HAP-1 (cell line): Measurements from ENCODE around the gene COL25A1.

ENCODE experiments used
- DNase-seq, 2 experiments: peaks; one replicate each; pipeline ENCODE4 v3.0.0-alpha.2; 2016 to 2020; ENCODE audit warnings: low spot score in 2 of 2
- H3K27me3 ChIP-seq: fragments of 250-450 bp; sonication (Bioruptor Pico); 2 replicates; pipeline ENCODE4 v1.5.1; 2020; ENCODE audit warnings: low read depth, mild to moderate bottlenecking, moderate library complexity
- H3K36me3 ChIP-seq: fragments of 250-450 bp; sonication (Bioruptor Pico); replicated peaks from 2 replicates; pipeline ENCODE4 v1.5.1; 2020; ENCODE audit warnings: mild to moderate bottlenecking
- H3K4me1 ChIP-seq: fragments of 250-450 bp; sonication (Bioruptor Pico); 2 replicates; pipeline ENCODE4 v1.5.1; 2020; ENCODE audit warnings: mild to moderate bottlenecking
- H3K4me3 ChIP-seq: fragments of 250-450 bp; sonication (Bioruptor Pico); 2 replicates; pipeline ENCODE4 v1.5.1; 2020; ENCODE audit warnings: mild to moderate bottlenecking, moderate library complexity
- H3K9me3 ChIP-seq: fragments of 250-450 bp; sonication (Bioruptor Pico); 2 replicates; pipeline ENCODE4 v1.5.1; 2020; ENCODE audit warnings: mild to moderate bottlenecking, moderate library complexity
- in situ Hi-C: fragments of 300-500 bp; cut with MboI; formaldehyde crosslinking; loops from 3 replicates; pipeline ENCODE4 v1.14.3; 2020; ENCODE audit warnings: low sequenced_read_pairs, inconsistent platforms, mixed read lengths

The COL25A1 gene

DNA sequence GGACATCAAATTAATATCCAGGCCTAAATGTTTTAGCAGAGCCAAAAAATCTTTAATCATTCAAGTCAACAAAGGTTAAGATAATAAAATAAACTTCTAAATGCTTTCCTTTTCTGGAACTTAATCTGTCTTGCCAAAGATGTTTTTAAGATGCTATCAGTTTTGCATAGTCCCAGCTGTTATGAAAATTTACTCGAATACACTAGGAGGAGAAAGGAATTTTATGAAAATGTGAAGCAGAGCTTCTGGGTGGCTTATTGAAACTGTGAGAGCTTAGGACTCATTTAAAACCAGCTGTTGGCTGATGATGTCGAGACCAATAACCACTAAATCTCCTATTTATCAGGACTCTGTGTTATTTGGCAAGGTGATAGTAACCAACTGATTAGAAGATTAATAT is 337.4 kb downstream of the COL25A1 start:
- H3K9me3 ChIP-seq = no peaks in the 10 kb centered on the region
- DNase-seq = no peak
- no peaks in the 10 kb centered on the region for H3K36me3 ChIP-seq
- in situ Hi-C loops = no loop called here
- H3K4me1 ChIP-seq = no peaks in the 10 kb centered on the region
- H3K27me3 ChIP-seq = no peaks in the 10 kb centered on the region
- H3K4me3 ChIP-seq = no peak overlapping the region

DNA sequence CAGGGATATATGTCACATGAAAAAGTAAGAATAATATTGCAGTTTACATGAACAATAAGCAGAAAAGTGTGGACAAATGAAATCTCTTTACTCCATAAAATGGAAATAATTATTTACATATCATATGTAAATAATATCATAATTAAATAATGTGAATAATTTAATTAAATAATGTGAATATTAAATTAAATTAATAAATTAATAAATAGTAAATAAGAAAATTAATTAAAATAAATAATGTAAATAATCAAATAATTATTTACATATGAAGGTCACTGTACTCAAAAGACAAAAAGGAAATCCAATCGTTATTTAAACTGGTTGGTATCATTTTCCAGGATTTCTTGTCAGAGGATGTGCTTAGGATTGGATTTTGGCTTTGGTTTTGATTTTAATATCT is 338.5 kb downstream of the COL25A1 start:
- no peak for DNase-seq
- Histone ChIP-seq H3K4me3 (no peak overlapping the region), H3K36me3 (no peaks in the 10 kb centered on the region), H3K27me3 (no peaks in the 10 kb centered on the region), H3K9me3 (no peaks in the 10 kb centered on the region), H3K4me1 (no peaks in the 10 kb centered on the region)
- in situ Hi-C loops = no loop called here

DNA sequence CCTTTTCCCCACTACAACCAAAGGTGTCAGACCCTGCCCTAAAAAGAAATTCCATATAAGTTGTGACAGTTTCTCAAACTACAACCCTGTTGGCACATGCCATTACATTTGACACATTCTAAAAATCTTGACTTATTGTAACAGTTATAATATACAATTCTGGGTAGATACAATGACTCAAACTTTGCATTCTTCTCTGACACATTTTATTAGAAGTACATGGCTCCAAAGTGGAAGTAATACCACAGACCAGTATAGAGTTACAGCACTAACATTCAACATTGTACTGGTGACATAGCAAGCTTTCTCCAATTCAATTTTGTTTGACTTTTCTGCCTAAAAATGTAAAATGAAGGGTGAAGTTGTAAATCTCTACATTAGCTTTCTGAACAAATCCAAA is 343.0 kb downstream of the COL25A1 start:
- in situ Hi-C loops = no loop called here
- no peak overlapping the region for H3K4me3 ChIP-seq
- DNase-seq = no peak
- no peaks in the 10 kb centered on the region for H3K4me1 ChIP-seq
- H3K9me3 ChIP-seq = no peaks in the 10 kb centered on the region
- no peaks in the 10 kb centered on the region for H3K27me3 ChIP-seq
- H3K36me3 ChIP-seq = no peaks in the 10 kb centered on the region

DNA sequence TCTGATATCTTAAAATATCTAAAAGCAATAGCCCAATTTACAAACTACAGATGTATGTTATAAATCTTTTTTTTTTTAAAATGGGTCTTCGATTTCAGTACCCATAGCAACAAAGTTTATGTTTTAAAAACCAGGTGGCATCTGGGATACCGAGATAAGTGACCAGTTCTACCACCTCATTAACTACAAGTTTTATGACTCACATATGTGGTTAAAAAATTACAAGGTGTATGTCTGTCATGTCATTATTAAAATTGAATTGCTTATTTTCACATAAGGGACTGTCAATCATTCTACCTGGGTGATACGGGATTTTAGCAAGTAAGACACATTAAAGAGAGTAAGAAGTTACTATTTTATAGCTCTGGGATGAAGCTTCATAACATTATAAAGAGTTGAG is 347.6 kb downstream of the COL25A1 start:
- no peaks in the 10 kb centered on the region for H3K9me3 ChIP-seq
- no peaks in the 10 kb centered on the region for H3K27me3 ChIP-seq
- H3K36me3 ChIP-seq = no peaks in the 10 kb centered on the region
- DNase-seq = no peak
- H3K4me1 ChIP-seq = 0 out of 2 replicates have a peak, but pooled peaks cover 3% of the 10 kb centered on the region
- no peak overlapping the region for H3K4me3 ChIP-seq
- in situ Hi-C loops = no loop called here

DNA sequence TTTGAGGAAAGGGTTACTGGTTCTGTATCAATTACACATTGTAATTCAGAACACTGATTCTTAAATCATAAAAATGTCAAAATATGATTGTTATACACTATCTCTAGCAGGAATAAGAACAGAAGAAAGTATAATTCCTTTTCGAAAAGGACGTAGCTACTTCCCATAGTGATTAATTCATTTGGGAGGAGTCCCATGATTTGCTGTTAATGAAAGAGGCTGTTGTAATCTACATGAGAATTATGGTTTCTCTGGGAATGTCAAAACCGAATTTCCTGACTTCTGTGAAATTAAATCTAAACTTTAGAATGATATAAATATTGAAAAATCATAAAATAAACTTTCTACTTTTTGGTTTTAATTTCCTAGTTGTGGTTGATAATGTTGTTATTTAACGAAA is 348.5 kb downstream of the COL25A1 start:
- in situ Hi-C loops = no loop called here
- DNase-seq = no peak
- H3K4me3 ChIP-seq = no peak overlapping the region
- no peaks in the 10 kb centered on the region for H3K9me3 ChIP-seq
- no peaks in the 10 kb centered on the region for H3K27me3 ChIP-seq
- H3K36me3 ChIP-seq = no peaks in the 10 kb centered on the region
- H3K4me1 ChIP-seq = 0 out of 2 replicates have a peak, but pooled peaks cover 3% of the 10 kb centered on the region

- H3K4me1 ChIP-seq = 0 out of 2 replicates have a peak, but pooled peaks cover 3% of the 10 kb centered on the region
- H3K27me3 ChIP-seq = no peaks in the 10 kb centered on the region
- H3K4me3 ChIP-seq = no peak overlapping the region
- H3K36me3 ChIP-seq = no peaks in the 10 kb centered on the region
- no peaks in the 10 kb centered on the region for H3K9me3 ChIP-seq
- DNase-seq = no peak
- in situ Hi-C loops = no loop called here
Measured at GRCh38 chr4:108950158-108950915, 352.1 kb downstream of the COL25A1 start.

DNA sequence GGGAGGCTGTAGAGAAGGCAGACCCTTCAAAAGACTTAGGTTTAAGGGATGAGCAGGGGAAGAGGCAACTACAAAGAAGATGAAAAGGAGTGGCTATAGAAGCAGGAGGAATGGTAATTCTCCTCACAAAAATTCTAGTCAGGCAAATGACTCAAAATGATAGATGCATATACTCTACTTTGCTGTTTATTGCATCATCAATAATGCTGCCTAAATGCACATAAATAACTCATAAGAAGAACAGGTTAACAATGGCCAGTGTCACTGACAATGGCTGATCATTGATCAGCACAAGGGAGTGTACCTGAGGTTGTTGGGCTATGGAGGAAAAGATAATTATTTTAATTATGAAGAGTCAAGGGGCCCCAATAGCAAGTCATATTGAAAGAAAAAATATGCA is 354.9 kb downstream of the COL25A1 start:
- in situ Hi-C loops = no loop called here
- Histone ChIP-seq H3K4me3 (no peak overlapping the region), H3K36me3 (no peaks in the 10 kb centered on the region), H3K9me3 (no peaks in the 10 kb centered on the region), H3K4me1 (no peaks in the 10 kb centered on the region), H3K27me3 (no peaks in the 10 kb centered on the region)
- DNase-seq = no peak

GRCh38 chr4:108946237-108946636 is 356.2 kb downstream of the COL25A1 start:
- no peaks in the 10 kb centered on the region for H3K36me3 ChIP-seq
- no peaks in the 10 kb centered on the region for H3K9me3 ChIP-seq
- in situ Hi-C loops = no loop called here
- H3K4me1 ChIP-seq = no peaks in the 10 kb centered on the region
- H3K27me3 ChIP-seq = no peaks in the 10 kb centered on the region
- no peak overlapping the region for H3K4me3 ChIP-seq
- no peak for DNase-seq

- DNase-seq = no peak
- no peaks in the 10 kb centered on the region for H3K4me1 ChIP-seq
- H3K27me3 ChIP-seq = no peaks in the 10 kb centered on the region
- H3K4me3 ChIP-seq = no peak overlapping the region
- no peaks in the 10 kb centered on the region for H3K9me3 ChIP-seq
- no peaks in the 10 kb centered on the region for H3K36me3 ChIP-seq
- in situ Hi-C loops = no loop called here
Measured at GRCh38 chr4:108943976-108944591, 358.4 kb downstream of the COL25A1 start.

DNA sequence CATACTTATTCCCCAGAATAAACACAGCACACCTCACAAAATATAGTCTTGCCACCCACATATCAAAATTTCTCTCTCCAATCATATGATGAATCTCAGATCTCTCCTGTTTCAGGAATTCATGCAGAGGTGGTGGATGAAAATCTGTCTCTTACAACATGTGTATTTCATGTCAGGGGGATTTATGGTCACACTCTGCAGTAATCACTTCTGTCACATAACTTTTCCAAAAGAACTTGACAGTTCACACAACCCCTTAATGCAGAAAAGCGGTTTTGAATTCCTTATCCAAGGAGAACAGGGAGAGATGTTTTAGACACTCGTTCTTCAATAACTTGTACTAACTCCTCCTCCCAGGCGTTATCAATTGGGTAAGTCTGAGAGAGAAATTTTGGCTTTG is 359.1 kb downstream of the COL25A1 start:
- DNase-seq = no peak
- Histone ChIP-seq H3K4me1 (no peaks in the 10 kb centered on the region), H3K9me3 (no peaks in the 10 kb centered on the region), H3K4me3 (no peak overlapping the region), H3K27me3 (no peaks in the 10 kb centered on the region), H3K36me3 (no peaks in the 10 kb centered on the region)
- in situ Hi-C loops = no loop called here

GRCh38 chr4:108941904-108942430 is 360.5 kb downstream of the COL25A1 start:
- Histone ChIP-seq H3K36me3 (no peaks in the 10 kb centered on the region), H3K4me1 (no peaks in the 10 kb centered on the region), H3K9me3 (no peaks in the 10 kb centered on the region), H3K4me3 (no peak overlapping the region), H3K27me3 (no peaks in the 10 kb centered on the region)
- in situ Hi-C loops = no loop called here
- DNase-seq = no peak

DNA sequence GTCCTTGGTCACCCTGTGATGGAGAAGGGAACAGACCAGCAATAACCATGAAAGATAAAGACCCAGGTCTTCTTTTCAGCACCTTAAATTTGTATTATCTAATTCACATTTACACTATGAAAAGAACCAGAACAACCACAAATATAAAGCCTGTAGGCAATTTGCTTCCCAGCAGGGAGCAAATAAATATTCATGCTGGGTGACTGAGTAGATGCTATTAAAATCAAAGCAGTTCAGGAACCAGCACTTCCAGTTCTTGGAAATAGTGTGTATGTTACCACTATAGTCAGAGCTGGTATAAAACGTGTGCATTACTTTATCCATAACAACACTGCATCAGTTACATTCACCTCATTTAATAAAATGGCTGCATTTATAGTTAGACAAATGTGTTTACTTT is 361.8 kb downstream of the COL25A1 start:
- Histone ChIP-seq H3K4me1 (no peaks in the 10 kb centered on the region), H3K9me3 (no peaks in the 10 kb centered on the region), H3K36me3 (no peaks in the 10 kb centered on the region), H3K27me3 (no peaks in the 10 kb centered on the region), H3K4me3 (no peak overlapping the region)
- DNase-seq = no peak
- in situ Hi-C loops = no loop called here

GRCh38 chr4:108940149-108940548 is 362.3 kb downstream of the COL25A1 start:
- in situ Hi-C loops = no loop called here
- H3K9me3 ChIP-seq = no peaks in the 10 kb centered on the region
- H3K36me3 ChIP-seq = no peaks in the 10 kb centered on the region
- H3K27me3 ChIP-seq = peaks cover under 1% of the 10 kb centered on the region; the same call in 1 of the 2 replicates
- no peaks in the 10 kb centered on the region for H3K4me1 ChIP-seq
- H3K4me3 ChIP-seq = no peak overlapping the region
- DNase-seq = no peak

GRCh38 chr4:108937066-108937465 is 365.4 kb downstream of the COL25A1 start:
- no peak for DNase-seq
- Histone ChIP-seq H3K4me3 (no peak overlapping the region), H3K4me1 (no peaks in the 10 kb centered on the region), H3K36me3 (no peaks in the 10 kb centered on the region), H3K27me3 (peaks cover 3% of the 10 kb centered on the region; the same call in 1 of the 2 replicates), H3K9me3 (no peaks in the 10 kb centered on the region)
- in situ Hi-C loops = no loop called here
